CD4-positive, alpha-beta T cell treated with Interferon gamma for 1 hour (primary cell): ENCODE data around the gene KCNQ5.
"Not testable (repeated sequence)": the region's sequence is repeated elsewhere in the genome, so short reads cannot be mapped to it uniquely, and the experiment has no call there.

Experiments
- DNase-seq: peaks from one replicate; pipeline ENCODE4 v3.0.0-alpha.2; 2020

KCNQ5 gene

GRCh38 chr6:72621291-72622093 lies at the start of gene KCNQ5:
KCNQ5 (plus strand) TSS chr6:72622064.
- no peak for DNase-seq

- DNase-seq, result no peak
Measured at GRCh38 chr6:72579865-72580264, 42.0 kb upstream of the KCNQ5 start.

- peak; percentile 2 for DNase-seq
Measured at GRCh38 chr6:72580281-72580940, 41.5 kb upstream of the KCNQ5 start.

GRCh38 chr6:72580950-72581349 lies 40.9 kb upstream of the KCNQ5 start:
- DNase-seq, result not testable (repeated sequence)

- DNase-seq, result no peak
Measured at GRCh38 chr6:72588155-72588554, 33.7 kb upstream of the KCNQ5 start.

DNA sequence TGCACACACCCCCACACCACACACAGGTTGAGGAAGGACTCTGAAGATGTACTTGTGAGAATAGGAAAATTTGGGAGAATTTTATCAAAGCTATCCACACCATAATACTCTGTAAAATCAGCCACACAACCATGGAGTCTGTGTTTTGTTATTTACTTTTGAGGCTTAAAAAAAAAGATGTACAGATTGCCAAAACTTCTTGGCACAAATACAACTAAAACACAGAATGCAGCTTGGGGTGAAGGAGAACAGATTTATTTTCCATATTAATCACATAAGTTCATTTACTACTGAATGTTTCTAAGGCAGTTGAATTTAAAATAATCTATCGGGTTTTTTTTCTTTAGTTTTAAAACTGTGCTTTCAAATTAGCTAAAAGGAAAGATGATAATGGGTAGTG lies 32.8 kb upstream of the KCNQ5 start:
- no peak for DNase-seq

DNA sequence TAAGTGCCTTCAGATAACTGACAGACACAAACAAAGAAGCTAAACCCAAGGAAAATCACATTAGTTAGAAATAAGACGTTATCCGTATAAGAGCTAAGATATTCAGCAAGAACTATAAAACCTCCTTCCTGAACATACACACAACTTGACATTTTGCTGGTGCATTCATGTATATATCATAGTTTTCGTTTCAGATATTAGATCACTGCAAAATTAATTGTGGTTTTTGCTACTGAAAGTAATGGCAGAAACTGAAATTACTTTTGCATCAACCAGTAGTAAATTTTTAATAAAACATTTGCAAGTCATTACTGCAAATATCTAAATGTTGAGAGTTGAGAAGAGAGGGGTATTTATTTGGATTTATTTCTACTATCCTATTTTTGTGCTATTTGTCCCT lies 26.1 kb upstream of the KCNQ5 start:
- DNase-seq, result no peak

GRCh38 chr6:72616406-72617015 lies 5.4 kb upstream of the KCNQ5 start:
- no peak for DNase-seq

- no peak for DNase-seq
Measured at GRCh38 chr6:72617721-72618120, 4.1 kb upstream of the KCNQ5 start.

- peak; percentile 63 for DNase-seq
Measured at GRCh38 chr6:72619883-72620696, 1.8 kb upstream of the KCNQ5 start.

- DNase-seq, result no peak
Measured at GRCh38 chr6:72620871-72621290, 983 bp upstream of the KCNQ5 start.

DNA sequence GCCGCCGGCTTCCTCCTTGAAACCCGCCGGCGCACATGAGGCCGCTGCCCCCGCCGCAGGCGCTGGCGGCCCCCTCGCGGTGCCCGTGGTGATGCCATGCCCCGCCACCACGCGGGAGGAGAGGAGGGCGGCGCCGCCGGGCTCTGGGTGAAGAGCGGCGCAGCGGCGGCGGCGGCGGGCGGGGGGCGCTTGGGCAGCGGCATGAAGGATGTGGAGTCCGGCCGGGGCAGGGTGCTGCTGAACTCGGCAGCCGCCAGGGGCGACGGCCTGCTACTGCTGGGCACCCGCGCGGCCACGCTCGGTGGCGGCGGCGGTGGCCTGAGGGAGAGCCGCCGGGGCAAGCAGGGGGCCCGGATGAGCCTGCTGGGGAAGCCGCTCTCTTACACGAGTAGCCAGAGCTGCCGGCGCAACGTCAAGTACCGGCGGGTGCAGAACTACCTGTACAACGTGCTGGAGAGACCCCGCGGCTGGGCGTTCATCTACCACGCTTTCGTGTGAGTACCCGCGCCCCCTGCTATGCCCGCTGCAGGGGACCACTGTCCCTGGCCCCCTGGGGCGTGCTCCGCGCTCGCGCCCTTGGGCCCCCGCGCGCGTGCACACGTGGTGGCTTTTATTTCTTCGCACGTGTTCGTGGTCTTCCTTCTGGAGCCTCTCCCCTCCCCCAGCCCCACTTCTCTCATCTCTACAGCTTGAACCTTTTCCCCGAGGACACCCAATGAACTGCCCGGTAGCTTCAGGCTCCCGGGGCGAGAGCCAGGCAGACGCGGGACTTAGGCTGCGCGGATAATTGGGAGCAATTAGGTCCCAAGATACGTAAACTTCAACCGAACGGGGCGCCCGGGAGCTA lies 453 bp downstream of the KCNQ5 start:
- DNase-seq, result peak; percentile 53

DNA sequence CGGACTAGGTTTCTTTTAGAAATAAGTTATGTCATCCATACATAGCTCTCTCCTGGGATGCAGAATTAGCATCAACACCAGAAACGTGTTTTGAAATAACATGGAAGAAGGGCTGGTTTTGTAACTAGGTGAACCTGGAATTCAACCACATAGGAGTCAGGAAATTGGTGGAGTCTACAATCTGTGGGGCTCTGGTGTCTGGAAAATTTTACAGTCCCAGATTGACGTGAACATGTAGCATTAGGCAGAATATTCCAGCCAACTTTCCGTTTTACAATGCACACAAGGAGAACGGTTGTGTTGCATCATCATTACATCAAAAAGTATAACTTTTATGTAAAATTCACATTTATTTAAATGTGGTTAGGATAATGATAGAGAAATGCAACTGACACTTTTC lies 1.9 kb downstream of the KCNQ5 start:
- no peak for DNase-seq

DNA sequence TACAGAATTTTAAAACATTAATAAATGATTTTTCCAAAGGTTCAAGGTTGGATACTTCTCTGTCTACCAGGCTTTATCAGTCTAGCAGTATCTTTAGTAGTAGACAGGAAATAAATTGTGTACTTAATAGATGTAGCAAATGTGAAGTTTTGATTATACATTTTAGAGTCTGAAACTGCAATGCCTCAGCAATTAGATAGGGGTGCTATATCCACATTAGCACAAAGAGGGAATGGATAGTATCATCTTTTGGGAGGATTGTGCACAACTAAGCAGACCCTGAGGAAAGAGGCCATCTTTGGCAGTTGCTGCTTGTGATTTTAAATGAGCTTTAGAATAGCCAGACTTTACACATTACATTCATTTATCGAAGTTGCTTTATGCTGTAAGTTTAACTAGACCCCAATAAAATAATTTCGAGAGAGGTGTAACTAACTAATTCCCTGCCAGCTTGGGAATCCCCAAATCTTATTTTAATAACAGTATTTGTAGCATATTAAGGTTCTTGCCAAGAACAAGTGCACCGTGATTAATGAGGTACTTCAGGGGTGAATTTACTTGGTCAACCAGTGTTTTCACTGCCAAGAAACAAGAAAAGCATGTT lies 2.8 kb downstream of the KCNQ5 start:
- DNase-seq, result no peak

DNA sequence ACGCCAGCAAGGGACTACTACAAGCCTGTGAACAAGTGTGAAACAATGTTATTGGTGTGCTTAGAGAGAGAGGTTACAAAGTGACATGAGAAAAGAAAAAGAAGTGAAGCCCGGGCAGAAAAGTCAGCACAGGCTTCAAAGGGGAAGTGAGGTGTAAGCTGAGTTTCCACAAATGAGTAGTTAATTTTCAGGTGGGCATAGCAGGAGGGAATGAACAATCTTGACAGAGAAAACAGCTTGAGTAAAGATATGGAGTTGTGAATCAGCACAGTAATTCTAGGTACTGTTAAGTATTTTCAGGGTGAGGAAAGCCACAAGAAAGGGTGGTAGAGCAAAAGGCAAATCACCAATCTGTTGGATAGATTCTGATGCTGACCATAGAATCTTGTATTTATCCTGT lies 4.3 kb downstream of the KCNQ5 start:
- no peak for DNase-seq

- DNase-seq, result no peak
Measured at GRCh38 chr6:72627539-72627938, 5.7 kb downstream of the KCNQ5 start.

DNA sequence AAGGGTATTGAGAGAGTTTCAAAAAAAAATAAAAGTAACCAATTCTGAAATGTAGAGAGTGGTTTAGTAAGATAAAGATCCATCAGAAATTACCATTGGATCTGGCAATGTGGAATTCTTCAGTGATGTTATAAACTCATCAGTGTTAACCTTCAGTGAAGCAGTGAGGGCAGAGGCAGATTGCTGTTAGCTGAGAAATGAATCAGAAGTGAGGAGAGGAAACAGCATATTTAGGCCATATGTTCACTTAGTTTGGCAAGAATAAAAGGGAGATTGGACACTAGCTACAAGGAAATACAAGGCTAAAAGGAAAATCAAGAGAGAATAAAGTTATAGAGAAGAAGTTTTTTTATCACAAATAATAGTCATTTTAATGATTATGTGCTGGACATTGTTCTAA lies 9.6 kb downstream of the KCNQ5 start:
- no peak for DNase-seq

DNA sequence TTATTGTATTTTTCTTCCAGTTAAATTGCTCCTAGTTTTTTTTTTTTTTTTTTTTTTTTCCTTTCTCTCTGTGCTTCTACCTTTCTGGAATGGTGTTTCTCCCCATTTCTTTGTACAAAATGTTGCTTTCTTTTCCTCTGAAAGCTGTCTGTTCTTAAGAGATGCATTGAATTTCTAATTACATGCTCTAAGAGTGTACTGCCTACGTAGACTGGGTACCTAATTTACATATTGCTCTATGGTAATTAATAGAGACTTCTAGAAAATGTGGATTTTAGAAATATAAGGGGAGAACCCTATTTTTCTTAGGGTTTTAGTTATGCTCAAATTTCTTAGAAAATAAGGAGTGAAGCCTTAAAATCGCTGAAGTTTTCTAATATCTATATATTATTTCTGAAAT lies 13.8 kb downstream of the KCNQ5 start:
- no peak for DNase-seq

GRCh38 chr6:72636215-72636614 lies 14.4 kb downstream of the KCNQ5 start:
- DNase-seq, result no peak

DNA sequence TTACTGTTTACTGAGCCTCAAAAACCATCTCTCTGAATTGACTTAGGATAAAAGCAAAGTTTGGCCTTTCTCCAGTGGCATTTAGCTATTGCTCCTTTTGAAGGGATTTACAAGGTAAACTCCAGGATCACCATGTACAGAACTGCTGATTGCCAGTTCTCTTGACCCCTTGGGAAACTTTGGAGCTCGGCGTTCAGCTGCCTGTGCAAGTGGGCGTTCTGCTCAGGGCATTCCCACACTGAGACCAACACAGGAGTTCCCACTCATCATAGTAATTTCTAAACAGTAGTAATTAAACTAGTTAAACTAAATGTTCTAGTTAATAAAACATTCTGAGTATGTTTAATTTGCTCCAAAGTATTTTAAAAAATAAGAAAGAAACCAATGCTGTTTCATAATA lies 14.9 kb downstream of the KCNQ5 start:
- DNase-seq, result no peak

DNA sequence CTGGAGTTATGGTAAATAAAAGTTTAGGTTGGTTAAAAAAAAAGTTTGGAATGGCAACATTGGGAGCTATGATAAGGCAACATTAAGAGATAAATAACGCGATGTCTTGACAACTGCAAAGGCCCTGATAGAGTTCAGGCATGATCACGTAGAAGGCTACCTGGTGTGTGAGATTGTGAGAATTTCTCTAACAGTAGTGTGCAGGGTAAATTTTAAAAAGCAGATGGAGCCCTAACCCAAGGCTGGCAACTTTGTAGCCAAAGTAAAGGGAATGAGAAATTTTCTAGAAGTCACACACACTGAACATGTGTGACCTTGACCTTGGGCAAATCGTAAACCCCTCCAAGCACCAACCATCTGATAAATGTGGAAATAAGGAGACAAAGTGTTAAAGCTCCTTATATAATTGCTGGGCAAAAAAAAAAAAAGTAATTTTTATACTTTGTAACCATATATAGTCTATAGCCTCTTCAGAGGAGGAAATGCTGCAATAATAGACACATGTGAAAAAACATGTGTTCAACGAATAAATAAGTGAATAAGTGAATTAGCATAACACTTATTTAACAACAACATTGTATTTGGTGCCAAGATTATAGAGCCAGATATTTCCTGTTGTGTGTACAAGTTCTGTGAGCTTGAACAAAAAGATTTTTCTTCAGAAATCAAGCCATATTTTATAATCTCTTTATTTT lies 18.2 kb downstream of the KCNQ5 start:
- no peak for DNase-seq
